Fibroblast of lung (primary cell): ENCODE measurements around the gene INTS6.

Source experiments
- EZH2 ChIP-seq: IDR thresholded peaks from 2 replicates; pipeline ENCODE4 v1.5.1; 2012; ENCODE audit warnings: low read length, control low read depth, mild to moderate bottlenecking; ENCODE audit errors: missing control alignments
- TF ChIP-seq, protein P1 (sequence below), 2 donors: IDR thresholded peaks in 1 of 2; conservative IDR thresholded peaks in 1 of 2; 1 replicate in 1 of 2; 2 replicates in 1 of 2; pipeline ENCODE4 v1.5.1; 2011 to 2012; ENCODE audit warnings: low read length in 2 of 2, control low read depth in 1 of 2, inconsistent platforms in 1 of 2, low read depth in 1 of 2, mild to moderate bottlenecking in 1 of 2

DNA sequence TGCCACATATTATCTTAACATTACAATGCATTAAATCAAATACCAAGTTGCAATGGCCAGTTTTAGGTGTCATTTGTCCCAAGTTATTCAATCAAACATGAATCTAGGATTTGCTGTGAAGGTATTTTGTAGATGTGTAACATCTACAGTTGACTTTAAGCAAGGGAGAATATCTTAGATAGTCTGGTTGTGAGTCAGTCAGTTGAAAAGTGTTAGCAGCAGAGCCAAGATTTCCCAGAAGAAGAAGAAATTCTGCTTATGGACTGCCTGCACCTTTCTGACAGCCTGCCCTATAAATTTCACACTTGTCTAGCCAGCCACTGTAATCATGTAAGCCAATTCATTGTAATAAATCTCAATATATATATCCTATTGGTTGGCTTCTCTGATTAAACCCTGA lies 41.3 kb upstream of the INTS6 start:
- TF ChIP-seq EZH2 = no peak
- TF ChIP-seq, protein P1, sequence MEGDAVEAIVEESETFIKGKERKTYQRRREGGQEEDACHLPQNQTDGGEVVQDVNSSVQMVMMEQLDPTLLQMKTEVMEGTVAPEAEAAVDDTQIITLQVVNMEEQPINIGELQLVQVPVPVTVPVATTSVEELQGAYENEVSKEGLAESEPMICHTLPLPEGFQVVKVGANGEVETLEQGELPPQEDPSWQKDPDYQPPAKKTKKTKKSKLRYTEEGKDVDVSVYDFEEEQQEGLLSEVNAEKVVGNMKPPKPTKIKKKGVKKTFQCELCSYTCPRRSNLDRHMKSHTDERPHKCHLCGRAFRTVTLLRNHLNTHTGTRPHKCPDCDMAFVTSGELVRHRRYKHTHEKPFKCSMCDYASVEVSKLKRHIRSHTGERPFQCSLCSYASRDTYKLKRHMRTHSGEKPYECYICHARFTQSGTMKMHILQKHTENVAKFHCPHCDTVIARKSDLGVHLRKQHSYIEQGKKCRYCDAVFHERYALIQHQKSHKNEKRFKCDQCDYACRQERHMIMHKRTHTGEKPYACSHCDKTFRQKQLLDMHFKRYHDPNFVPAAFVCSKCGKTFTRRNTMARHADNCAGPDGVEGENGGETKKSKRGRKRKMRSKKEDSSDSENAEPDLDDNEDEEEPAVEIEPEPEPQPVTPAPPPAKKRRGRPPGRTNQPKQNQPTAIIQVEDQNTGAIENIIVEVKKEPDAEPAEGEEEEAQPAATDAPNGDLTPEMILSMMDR (conservative IDR thresholded peaks at IDR 0.05 in 1 of 2, IDR thresholded peaks at IDR 0.05 in 1 of 2; ENCODE audit: low read depth in 1 of 2, low read length in 2 of 2) = no peak
